GM23248 (cell line): ENCODE results near the gene DYRK1B.

Experiments used
- EZH2 ChIP-seq: fragments of 200-600 bp; sonication (generic); IDR thresholded peaks from 2 replicates; pipeline ENCODE4 v1.6.1; 2018; ENCODE audit warnings: antibody characterized with exemption, mild to moderate bottlenecking; ENCODE audit not compliant: insufficient read depth, poor library complexity, severe bottlenecking
- EZH2phosphoT487 ChIP-seq: fragments of 200-600 bp; sonication (generic); IDR thresholded peaks from 2 replicates; pipeline ENCODE4 v1.6.1; 2018; ENCODE audit warnings: antibody characterized with exemption, moderate library complexity, mild to moderate bottlenecking, low read depth; ENCODE audit not compliant: insufficient read depth

GRCh38 chr19:39809368-39809767 is 24.6 kb downstream of the DYRK1B start:
- TF ChIP-seq EZH2 (no peak), EZH2phosphoT487 (no peak)
